Measurements from ENCODE around the gene BRD9.
"Not testable (repeated sequence)": the region's sequence is repeated elsewhere in the genome, so short reads cannot be mapped to it uniquely, and the experiment has no call there.

Gene BRD9

DNA sequence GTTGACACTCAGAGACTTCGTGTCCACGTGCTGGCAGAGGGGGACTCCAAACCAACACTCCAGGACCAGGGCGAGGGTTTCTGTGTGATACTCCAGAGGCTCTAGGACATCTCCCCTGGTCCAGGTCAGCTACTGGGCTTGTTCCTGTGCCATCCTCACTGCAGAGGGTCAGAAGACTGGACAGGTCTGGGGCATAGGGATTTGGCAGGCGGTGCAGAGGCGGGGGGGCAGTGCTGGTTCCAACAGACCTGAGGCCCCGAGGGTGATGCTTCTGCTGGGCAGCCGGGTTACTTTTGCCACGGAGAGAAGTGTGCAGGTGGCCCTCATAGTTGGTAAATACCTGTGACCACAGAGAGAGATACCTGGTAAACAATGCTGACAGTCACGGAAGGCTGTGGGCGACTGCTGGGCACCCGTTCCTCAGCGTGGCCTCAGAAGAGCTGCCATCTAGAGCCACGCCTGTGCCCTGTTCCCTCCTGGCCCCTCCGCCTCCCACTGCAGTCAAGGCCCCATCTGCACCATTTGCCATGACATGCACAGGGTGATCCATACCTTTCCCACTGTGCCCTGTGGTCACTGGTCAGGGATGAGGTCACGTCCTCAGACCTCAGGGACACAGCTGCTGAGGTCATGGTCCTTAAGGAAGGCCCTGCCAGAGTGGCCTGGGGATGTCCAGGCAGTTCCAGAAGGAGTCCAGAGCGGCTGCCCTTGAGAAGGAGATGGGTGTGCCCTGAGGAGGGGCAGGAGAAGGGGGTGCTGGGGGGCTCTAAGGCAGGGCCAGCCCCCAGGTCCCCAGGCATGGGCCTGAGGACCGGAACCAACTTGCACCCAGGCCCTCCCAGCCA, 30.1 kb upstream of the BRD9 start:
- DNase-seq = no peak

DNA sequence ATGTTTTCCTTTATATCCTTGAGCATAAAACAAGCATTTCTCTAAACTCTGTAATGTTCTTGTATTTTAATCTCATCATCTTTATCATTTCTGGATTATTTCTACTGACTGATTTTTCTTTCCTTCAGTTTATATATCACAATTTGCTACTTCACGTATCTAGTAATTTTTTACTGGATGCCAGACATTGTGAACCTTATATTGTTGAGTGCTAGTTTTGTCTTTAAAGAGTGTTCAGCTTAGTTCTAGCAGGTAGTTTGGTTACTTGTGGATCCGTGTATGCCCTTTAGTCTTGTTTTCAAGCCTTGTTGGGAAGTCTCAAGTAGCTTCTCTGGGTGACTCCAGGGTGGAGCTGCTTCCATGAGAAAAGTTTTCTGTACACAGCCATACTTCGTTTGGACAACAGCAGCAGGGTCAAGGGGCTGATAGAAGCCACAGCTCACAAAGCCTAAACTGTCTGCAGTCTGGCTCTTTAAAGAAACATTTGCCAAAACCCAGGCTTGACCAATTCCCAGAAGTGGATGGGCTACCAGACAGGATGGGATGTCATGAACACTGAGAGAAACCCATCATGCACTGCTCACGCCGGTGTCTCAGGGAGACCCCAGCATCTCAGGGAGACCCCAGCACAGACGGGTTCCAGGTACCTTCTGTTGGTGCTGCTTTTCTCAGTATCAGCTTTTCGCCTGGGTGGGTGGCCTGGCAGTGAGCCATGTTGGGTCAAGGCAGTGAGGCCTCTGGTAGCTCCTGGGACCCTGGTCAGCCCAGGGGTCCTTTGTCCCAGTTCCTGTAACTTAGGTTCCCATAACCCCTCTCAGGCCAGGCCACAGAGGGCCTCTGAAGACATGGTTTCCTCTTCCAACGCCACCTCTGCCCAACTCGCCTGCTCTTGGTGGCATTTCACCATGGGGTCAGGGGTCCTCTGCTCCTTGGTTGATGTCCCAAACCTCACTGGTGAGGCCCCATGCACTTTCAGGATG, 29.1 kb upstream of the BRD9 start:
- no peak for DNase-seq

DNA sequence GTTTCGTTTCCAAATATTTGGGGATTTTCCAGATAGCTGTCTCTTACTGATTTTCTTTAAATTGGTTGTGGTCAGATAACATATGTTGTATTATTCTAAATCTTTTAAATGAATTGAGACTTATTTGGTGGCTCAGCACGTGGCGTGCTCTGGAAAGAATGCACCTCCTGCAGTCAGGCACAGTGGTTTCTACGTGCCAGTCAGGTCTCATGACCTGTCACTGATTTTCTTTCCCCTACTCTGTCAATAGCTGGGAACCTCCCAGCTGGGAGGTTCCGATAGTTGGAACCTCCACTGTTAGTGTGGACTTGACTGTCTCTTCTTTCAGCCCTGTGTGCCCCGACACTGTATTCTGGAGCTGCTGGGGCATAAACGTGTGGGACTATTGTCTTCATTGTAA, 27.7 kb upstream of the BRD9 start:
- DNase-seq = no peak

- no peak for DNase-seq
Measured at GRCh38 chr5:919356-920000, 26.9 kb upstream of the BRD9 start.

DNA sequence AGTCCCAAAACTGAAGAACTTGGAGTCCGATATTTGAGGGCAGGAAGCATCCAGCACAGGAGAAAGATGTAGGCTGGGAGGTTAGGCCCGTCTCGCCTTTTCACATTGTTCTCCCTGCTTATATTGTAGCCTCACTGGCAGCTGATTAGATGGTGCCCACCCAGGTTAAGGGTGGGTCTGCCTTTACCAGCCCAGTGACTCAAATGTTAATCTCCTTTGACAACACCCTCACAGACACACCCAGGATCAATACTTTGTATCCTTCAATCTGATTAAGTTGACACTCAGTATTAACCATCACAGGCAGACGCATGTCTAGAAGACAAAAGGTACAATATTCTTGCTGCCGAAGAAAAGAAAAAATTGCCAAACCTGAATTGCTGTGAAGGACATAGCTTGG, 26.1 kb upstream of the BRD9 start:
- not testable (repeated sequence) for DNase-seq

GRCh38 chr5:916441-917293, 24.1 kb upstream of the BRD9 start:
- no peak for DNase-seq

DNA sequence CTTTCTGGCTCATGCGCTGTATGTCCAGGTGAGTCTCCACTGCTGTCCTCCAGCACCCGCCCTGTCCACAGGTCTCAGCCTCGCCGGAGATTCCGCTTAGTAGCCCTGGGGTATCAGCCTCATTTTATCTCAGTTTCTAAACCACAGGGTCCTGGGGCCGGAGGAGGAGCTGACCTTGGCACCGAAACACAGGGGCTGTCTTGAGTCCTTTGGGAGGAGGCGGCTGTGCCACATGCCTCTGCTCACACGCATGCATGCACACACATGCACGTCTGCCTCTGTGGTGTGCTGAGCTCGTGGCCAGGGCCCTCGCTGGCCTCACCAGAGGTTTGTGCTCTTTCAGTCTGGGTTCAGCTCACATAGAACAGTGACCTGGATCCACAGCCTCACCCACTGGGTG, 23.3 kb upstream of the BRD9 start:
- DNase-seq = no peak

DNA sequence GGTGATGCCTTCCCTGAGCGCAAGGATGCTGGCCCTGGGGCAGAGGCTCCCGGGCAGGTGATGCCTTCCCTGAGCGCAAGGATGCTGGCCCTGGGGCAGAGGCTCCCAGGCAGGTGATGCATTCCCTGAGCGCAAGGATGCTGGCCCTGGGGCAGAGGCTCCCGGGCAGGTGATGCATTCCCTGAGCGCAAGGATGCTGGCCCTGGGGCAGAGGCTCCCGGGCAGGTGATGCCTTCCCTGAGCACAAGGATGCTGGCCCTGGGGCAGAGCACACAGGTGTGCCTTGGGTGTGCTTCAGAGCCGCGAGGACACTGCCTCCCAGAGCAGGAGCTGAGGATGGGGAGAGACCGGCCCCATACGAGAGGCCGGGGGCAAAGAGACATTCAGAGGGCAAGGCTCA, 22.7 kb upstream of the BRD9 start:
- not testable (repeated sequence) for DNase-seq

DNA sequence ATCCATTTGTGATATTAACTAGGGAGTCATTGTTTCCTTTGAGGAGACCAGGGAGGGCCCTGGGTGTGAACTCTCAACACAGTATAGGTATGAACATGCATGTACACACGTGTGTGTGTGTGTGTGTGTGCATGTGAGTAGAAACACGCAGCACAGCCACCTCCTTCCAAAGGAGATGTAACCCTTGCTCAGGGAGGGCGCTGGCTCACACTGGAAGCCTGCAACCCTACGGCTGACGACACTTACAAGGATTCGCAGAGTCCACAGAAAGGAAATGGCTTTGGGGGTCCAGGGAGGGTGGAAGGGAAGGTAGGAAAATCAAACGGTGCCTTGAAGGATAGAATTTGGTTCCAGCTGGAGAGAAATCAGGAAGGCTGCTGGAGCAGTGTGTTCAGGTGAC, 22.0 kb upstream of the BRD9 start:
- DNase-seq = no peak

DNA sequence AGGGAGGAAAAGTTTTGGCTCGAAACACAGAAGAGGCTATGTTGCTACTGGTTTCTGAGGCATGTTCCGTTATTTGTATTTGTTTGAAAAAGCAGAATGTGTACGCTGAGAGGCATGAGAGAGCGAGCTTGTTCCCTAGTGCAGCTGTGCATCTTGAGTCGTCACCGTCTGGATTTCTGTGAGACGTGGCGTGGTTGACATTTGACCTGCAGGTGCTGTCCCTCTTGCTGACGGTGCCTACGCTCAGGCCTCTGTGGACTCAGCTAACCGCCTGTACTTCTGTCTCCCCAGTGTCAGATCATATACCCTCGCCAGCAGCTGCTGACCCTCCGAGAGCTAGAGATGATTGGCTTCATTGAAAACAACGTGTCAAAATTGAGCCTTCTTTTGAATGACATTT, 21.6 kb upstream of the BRD9 start:
- no peak for DNase-seq

DNA sequence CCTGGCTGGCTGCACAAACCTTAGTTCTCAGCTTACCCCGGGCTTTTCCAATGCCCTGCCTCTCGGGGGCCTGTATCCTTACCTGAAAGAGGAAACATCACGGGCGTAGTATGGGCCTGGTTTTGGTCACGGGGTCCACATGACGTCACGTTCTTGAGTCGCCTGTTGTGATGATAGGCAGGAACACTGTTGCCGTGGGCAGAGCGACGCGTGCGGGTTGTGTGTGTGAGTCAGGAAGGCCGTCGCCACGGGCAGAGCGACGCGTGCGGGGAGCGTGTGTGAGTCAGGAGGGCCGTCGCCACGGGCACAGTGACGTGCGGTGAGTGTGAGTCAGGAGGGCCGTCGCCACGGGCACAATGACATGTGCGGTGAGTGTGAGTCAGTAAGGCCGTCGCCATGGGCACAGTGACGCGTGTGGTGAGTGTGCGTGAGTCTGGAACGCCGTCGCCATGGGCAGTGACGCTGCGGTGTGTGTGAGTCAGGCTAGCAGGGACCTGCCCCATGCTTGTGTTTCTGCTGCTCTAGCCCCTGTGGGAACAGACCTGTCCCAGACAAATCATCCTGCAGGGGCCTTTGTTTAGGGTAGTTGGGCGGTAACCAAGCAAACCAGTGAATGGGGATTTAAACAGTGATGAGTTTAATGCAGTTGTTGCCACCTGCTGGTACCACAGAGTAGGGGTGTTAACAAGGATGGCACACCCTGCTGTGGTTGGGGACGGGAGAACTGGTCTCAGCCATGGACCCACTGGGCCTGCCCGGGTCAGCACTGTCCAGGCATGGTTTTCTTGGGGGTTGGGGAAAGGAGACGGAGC, 19.9 kb upstream of the BRD9 start:
- peak; percentile 79 for DNase-seq

DNA sequence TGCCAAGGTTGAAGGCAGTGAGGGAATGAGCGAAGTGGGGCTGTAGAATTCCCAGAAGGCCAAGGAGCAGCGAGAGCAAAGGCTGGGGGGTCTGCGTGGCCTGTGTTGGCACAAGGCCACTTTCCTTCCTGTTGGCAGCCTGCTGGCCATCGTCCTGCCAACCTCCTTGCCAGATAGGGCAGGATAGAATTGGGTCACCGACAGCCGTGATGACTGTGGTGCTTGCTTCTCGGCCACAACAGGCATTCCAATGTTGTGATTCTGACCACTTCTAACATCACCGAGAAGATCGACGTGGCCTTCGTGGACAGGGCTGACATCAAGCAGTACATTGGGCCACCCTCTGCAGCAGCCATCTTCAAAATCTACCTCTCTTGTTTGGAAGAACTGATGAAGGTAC, 19.0 kb upstream of the BRD9 start:
- no peak for DNase-seq

GRCh38 chr5:910769-911160, 18.2 kb upstream of the BRD9 start:
- no peak for DNase-seq

DNA sequence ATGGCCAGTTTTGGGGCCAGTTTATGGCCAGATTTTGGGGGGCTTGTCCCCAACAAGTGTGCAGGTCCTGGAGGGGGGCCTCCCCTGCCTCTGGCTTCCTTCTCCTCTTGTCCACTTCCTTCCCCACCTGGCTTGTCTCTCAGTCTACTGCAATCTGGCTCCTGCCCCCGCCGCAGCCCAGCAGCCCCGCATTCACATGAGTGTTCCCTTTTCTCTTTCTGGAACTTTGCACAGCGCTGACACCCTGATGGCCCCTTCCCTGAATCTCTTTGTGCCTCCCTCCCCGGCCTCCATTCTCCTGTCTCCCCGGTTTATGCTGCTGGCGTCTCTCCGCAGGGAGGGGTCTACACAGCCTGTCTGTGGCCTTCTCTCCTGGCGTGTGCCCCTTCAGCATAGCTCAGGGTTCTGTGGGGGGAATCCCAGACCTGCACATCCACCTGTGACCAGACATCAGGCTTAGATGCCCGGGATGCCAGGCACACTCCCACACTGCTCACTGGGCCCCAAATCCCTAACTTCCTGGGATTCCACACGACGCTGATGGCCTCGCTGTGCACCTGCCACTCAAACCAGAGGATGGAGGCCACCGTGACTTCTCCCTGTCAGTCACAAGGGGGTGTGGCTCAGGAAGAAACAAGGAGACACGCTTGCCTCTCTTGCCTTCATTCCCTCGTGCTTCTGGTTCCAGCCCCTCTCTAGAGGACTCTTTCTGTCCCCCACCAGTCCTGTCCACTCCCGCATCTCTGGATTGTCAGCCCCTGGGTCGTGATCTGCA, 17.6 kb upstream of the BRD9 start:
- DNase-seq = no peak

GRCh38 chr5:909086-909485, 16.5 kb upstream of the BRD9 start:
- DNase-seq = no peak

- DNase-seq = no peak
Measured at GRCh38 chr5:908172-908571, 15.6 kb upstream of the BRD9 start.

- no peak for DNase-seq
Measured at GRCh38 chr5:907366-907910, 14.8 kb upstream of the BRD9 start.

DNA sequence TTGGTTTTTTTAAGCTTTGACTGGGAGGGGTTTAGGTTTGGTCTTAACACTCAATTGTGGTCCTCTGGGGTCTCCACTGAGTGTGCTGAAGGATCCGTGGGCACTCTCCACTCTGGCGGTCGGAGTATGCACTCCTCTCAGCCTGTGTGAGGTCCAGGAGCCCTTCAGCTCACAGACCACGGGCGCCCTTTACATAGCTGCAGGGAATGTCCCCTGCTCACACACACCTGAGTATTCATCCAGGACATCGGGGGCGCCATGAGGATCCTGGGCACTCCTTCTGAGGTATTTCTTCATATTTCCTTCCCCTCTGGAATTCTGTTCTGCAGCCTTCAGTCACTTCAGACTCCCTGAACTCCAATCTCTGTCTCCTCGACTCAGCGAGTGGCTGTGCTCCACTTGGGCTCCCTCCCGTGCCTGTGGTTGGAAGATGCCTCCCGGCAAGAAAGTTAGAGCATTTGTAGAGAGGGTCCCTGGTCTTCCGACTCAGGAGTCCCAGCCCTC, 12.6 kb upstream of the BRD9 start:
- no peak for DNase-seq

GRCh38 chr5:903756-904096, 11.1 kb upstream of the BRD9 start:
- no peak for DNase-seq
